ENCODE data around the gene LINC00632.
A peak's percentile ranks its signal among the peaks of the same experiment; 100 is the strongest.

GRCh38 chrX:140762061-140762460, 52.5 kb downstream of the LINC00632 start:
- TF ChIP-seq, protein P1, sequence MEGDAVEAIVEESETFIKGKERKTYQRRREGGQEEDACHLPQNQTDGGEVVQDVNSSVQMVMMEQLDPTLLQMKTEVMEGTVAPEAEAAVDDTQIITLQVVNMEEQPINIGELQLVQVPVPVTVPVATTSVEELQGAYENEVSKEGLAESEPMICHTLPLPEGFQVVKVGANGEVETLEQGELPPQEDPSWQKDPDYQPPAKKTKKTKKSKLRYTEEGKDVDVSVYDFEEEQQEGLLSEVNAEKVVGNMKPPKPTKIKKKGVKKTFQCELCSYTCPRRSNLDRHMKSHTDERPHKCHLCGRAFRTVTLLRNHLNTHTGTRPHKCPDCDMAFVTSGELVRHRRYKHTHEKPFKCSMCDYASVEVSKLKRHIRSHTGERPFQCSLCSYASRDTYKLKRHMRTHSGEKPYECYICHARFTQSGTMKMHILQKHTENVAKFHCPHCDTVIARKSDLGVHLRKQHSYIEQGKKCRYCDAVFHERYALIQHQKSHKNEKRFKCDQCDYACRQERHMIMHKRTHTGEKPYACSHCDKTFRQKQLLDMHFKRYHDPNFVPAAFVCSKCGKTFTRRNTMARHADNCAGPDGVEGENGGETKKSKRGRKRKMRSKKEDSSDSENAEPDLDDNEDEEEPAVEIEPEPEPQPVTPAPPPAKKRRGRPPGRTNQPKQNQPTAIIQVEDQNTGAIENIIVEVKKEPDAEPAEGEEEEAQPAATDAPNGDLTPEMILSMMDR (IDR thresholded peaks at IDR 0.05) = peak in 4 of 6 experiments; percentile 35 to 72 (median 62)
- TF ChIP-seq POLR2A (IDR thresholded peaks at IDR 0.05) = no peak

Measured in thyroid gland (tissue), 4 donors.